Cortex of kidney (tissue), 1 donor: Measurements from ENCODE around the gene TMEM108.
"Not testable (repeated sequence)": the region's sequence is repeated elsewhere in the genome, so short reads cannot be mapped to it uniquely, and the experiment has no call there.

Experiments
- DNase-seq: peaks from one replicate; lab custom pipeline; 2025; lab: John Stamatoyannopoulos, UW

Gene TMEM108

GRCh38 chr3:133038089-133038730 is at the start of gene TMEM108:
TSS of gene TMEM108 (plus strand) at chr3:133038391.
- DNase-seq: no peak

DNA sequence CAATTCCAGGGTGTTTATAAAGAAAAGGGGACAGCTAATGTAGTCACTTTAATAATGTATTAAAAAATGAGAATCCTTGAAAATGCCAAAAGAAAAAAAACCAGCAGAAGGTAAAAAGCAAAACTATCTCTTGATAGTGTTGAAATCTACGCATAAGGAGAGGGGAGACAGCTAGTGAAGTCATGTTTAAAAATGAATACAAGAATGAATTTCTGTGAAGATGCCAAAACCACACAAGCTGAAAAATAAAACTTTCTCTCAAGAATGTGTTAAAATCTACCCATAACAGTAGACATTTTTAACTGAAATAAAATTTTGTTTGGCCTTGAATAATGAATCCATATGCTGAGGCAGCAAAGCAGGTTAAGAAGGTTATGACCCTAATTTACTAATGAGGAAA is 42.2 kb upstream of the TMEM108 start:
- DNase-seq: no peak

DNA sequence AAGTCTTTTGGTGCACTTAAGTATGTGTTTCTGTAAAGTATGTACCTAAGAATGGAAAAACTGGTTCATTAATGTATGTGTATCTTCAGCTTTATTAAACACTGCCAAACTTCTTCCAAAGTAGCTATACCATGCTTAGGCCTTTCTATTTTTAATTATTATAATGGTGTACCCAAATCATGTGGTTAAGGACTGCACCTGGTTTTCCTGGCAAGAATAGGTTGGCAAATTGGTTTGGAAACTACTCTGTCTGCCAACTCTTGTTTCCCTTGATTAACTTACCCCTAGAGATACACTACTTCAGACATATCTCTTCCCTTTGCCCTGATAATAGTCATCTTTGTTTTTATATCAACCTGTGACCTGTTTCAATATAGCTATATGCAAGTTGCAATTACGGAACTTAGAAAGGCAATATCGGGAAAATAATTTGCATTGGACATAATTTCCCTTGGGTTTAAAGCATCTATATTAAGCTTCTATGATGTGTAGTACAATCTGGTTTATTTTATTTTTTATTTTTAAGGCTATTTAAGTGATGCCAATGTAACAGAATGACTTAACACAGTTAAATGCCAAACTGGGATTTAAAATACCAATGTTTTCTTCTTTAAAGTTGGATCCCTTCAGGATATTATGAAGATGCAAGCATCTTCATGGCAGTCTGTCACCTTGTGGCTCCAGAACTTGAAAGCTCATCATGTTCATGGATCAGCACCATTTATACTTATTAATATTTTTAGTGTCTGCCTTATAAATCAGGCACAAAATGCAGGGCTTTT is 40.6 kb upstream of the TMEM108 start:
- no peak for DNase-seq

- DNase-seq: not testable (repeated sequence)
Measured at GRCh38 chr3:133005032-133005431, 33.2 kb upstream of the TMEM108 start.

DNA sequence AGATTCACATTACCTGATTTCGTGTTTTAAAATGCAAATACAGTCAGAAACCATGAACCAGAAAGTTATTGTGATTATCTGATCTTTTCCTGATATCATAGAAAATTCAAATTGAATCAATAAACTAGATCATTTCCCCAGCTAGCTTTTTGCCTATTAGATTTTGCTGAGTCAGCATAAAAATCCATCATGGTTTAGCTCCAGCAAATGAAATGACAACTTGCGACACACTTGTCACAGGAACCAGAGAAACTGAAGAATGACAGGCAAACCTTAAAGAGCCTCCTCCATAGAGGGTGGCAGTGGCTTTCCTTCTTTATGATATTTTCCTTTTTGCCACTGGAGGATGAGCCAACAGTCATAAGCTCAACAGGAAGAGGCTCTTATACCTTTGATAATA is 30.6 kb upstream of the TMEM108 start:
- no peak for DNase-seq

DNA sequence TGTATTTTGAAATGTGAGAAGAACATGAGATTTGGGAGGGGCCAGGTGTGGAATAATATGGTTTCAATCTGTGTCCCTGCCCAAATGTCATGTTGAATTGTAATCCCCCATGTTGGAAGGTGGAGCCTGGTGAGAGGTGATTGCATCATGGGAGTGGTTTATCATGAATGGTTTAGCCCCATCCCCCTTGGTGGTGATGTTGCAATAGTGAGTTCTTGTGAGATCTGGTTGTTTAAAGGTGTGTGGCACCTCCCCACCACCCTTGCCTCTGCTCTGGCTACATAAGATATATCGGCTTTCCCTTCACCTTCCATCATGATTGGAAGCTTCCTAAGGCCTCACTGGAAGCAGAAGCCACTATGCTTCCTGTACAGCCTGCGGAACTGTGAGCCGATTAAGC is 23.9 kb upstream of the TMEM108 start:
- DNase-seq: no peak

GRCh38 chr3:133015573-133015972 is 22.6 kb upstream of the TMEM108 start:
- DNase-seq: not testable (repeated sequence)

GRCh38 chr3:133016838-133017309 is 21.3 kb upstream of the TMEM108 start:
- DNase-seq: no peak

GRCh38 chr3:133018921-133019320 is 19.3 kb upstream of the TMEM108 start:
- no peak for DNase-seq

DNA sequence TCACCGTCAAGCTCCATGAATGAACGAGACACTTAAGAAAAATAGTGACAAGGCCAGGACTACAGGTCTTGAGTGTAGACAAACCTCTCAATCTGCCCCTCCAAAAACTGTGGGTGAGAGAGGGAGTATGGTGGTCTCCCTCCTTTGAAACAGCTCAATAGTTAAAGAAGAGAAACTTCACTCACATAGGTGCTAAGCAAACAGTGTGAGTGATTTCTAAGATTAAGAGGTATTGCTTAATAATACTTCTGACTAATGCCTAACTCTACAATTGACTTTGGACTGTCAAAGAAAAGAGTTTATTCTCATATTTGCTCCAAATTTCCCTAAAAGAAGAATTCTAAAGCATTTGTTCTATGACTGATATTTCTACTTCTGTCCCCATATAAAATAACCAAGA is 17.0 kb upstream of the TMEM108 start:
- no peak for DNase-seq

GRCh38 chr3:133023362-133023761 is 14.8 kb upstream of the TMEM108 start:
- no peak for DNase-seq

- no peak for DNase-seq
Measured at GRCh38 chr3:133025546-133025945, 12.6 kb upstream of the TMEM108 start.

DNA sequence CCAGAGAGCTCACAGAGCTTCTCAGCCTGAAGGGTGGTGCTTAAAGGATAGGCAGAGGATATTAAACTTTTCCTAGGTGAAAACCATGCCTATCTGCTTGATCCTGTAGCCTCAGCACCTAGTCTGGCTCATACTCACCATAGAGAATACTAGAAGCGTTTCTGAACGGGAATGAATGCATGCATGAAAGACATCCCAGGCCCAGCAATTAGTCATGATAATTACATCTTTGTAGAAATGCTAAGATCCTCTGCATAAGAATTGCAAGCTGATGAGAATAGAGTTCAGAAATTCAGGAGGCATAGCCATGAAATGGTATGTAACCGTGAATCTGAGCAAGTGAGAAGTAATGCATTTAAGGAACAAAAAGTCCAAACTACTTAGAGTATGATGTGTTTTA is 5.9 kb upstream of the TMEM108 start:
- DNase-seq: no peak

GRCh38 chr3:133037436-133037835 is 755 bp upstream of the TMEM108 start:
- no peak for DNase-seq

DNA sequence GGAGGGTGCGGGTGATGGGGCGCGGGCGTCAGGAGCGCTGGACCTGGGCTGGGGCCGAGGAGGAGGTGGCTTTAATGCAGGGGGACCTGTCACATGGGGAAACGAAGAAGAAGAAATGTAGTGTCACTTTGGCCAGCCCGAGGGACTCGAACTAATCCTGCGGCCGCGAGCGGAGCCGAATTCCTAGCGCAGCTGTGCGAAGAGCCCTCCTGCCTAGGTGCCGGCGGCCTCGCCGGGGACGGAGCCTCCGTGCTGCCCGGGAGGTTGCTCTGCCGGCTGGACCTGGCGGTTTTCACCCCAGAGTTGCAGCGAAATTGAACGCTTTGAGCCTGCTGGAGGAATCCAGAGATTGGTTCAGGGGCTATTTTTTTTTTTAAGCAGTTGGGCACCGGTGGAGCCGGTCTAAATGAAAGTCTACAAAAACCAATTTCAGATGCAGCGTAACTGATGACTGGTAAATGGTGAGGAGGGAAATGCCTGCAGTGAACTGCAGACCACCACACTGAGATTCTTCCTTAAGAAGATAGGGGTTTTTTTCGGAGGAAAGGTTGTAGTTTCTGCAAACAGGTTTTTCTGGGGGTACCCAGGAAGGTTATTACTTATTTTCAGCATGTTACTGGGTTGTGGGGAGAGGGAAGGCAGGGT is 662 bp downstream of the TMEM108 start:
- DNase-seq: no peak

GRCh38 chr3:133040696-133041523 is 2.7 kb downstream of the TMEM108 start:
- no peak for DNase-seq

DNA sequence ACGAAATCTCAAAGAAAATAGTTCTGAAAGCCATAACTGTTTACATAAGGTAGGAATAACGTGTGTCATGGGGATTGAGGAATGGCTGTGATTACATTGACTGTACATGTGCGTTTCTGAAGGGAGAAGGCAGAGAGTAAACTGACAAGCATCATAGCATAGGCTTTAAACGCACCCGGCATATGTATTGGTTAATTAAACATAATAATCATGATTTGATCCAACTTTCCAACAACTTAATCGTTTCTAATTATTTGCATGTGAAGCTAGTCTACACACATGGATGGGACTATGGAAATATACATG is 3.3 kb downstream of the TMEM108 start:
- no peak for DNase-seq

DNA sequence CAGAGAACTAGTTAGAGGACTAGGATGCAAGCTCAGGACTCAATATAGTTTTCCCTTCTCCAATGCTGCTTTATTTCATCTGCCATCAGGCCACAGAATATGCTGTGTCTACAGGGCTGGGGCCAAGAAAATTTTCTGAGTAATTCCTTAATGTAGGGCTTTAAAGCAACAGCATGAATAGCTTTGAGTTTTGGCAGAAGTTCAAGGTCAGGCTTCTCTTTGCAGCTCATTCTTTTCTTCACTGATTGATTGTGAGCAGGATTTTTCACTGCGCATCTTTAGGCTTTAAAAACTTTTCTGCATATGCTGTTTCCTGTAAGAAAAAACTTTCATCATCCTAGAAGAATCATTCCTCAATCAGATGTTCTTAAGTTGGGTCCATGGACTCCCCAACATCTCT is 4.6 kb downstream of the TMEM108 start:
- DNase-seq: no peak

DNA sequence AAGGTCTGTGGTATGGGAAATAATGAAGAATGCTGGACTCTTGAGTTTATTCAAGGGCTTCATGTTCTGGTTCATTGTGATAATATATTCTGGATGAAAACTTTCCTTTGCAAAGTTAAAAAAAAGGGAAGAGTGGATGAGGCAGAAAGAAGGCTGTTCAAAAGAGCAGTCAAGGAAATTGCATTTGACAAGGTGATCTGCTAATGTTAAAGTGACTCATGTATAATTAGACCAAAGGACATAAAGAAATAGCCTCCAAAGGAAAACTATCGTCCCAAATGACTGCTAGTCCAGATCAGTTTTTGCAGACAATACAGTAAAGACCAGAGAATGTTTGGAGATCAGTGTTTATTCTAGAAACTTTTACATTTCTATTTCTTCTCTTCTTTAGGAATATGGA is 9.8 kb downstream of the TMEM108 start:
- DNase-seq: no peak

GRCh38 chr3:133049491-133049890 is 11.3 kb downstream of the TMEM108 start:
- no peak for DNase-seq

GRCh38 chr3:133050891-133051290 is 12.7 kb downstream of the TMEM108 start:
- no peak for DNase-seq

DNA sequence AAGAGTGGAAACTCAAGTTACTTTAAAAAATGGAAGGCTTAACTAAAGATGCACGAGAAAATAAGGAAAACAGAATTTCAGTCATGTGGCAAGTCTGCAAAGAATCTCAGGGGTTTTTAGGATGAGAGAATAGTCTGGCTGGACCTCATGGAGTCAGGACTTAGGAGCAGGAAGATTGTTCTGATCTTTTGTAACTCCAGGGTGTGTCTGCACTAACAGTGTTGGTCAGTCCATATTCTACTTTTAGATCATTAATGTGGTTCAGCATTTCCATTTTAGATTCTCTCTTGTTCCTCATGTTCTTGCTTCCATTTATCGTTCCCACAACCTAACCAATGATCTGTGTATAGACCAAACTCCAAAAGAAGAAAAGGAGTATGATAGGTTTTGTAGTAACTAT is 15.3 kb downstream of the TMEM108 start:
- DNase-seq: no peak
